Keratinocyte (primary cell): ENCODE measurements around the gene CTNNA2. TPM values are rescaled to one million over a fixed set of nuclear protein-coding genes. Genes with fewer than 3 reads are reported as not detected.

Experiments
- DNase-seq: peaks from one replicate; pipeline ENCODE4 v3.0.0-alpha.2; 2011; ENCODE audit warnings: low read depth, missing footprints, low spot score
- FAIRE-seq: peaks from 2 replicates; lab custom pipeline; 2011; peaks lifted over from hg19 to GRCh38; lab: Jason Lieb, UNC
- H2AFZ ChIP-seq: 2 replicates; pipeline ENCODE4 v1.6.0; 2012; ENCODE audit warnings: low read length, control low read depth, inconsistent platforms; ENCODE audit not compliant: control insufficient read depth
- H3K27ac ChIP-seq: 2 replicates; pipeline ENCODE4 v1.5.1; 2011; ENCODE audit warnings: low read length; ENCODE audit not compliant: control insufficient read depth, insufficient read depth
- H3K27me3 ChIP-seq: 3 replicates; pipeline ENCODE4 v1.6.0; 2011; ENCODE audit warnings: low read length; ENCODE audit not compliant: control insufficient read depth, insufficient read depth; ENCODE audit errors: extremely low read depth
- H3K36me3 ChIP-seq, 2 experiments: 2 replicates in 1 of 2; 3 replicates in 1 of 2; pipeline ENCODE4 v1.5.1; 2011; ENCODE audit warnings: low read length in 2 of 2, mild to moderate bottlenecking in 1 of 2; ENCODE audit not compliant: control insufficient read depth in 2 of 2, insufficient read depth in 2 of 2; ENCODE audit errors: extremely low read depth in 1 of 2
- H3K4me1 ChIP-seq: 3 replicates; pipeline ENCODE4 v1.5.1; 2011; ENCODE audit warnings: low read length; ENCODE audit not compliant: control insufficient read depth, insufficient read depth; ENCODE audit errors: extremely low read depth
- H3K4me2 ChIP-seq: 3 replicates; pipeline ENCODE4 v1.6.0; 2011; ENCODE audit warnings: low read depth, low read length; ENCODE audit not compliant: control insufficient read depth, insufficient read depth; ENCODE audit errors: extremely low read depth
- H3K4me3 ChIP-seq, 3 experiments: fragments of 200-600 bp in 1 of 3; sonication (generic) in 1 of 3; 2 replicates in 2 of 3; 3 replicates in 1 of 3; pipeline ENCODE4 v1.5.1; 2011 to 2016; ENCODE audit warnings: low read length in 3 of 3, mild to moderate bottlenecking in 3 of 3, control low read depth in 2 of 3, inconsistent platforms in 1 of 3, low read depth in 1 of 3, mixed read lengths in 1 of 3, mixed run types in 1 of 3, moderate library complexity in 1 of 3; ENCODE audit not compliant: control insufficient read depth in 2 of 3, insufficient read depth in 2 of 3; ENCODE audit errors: extremely low read depth in 1 of 3
- H3K79me2 ChIP-seq: 2 replicates; pipeline ENCODE4 v1.6.0; 2012; ENCODE audit warnings: low read length; ENCODE audit not compliant: control insufficient read depth, insufficient read depth
- H3K9ac ChIP-seq: 3 replicates; pipeline ENCODE4 v1.6.0; 2011; ENCODE audit warnings: low read length; ENCODE audit not compliant: control insufficient read depth, insufficient read depth; ENCODE audit errors: extremely low read depth
- H3K9me1 ChIP-seq: 3 replicates; pipeline ENCODE4 v1.6.0; 2011; ENCODE audit warnings: low read length; ENCODE audit not compliant: control insufficient read depth, insufficient read depth; ENCODE audit errors: extremely low read depth
- H3K9me3 ChIP-seq: 2 replicates; pipeline ENCODE4 v1.5.1; 2012; ENCODE audit warnings: low read depth, low read length; ENCODE audit not compliant: control insufficient read depth
- H4K20me1 ChIP-seq: 3 replicates; pipeline ENCODE4 v1.6.0; 2011; ENCODE audit warnings: low read length; ENCODE audit not compliant: control insufficient read depth, insufficient read depth; ENCODE audit errors: extremely low read depth
- EZH2 ChIP-seq: IDR thresholded peaks from one replicate; pipeline ENCODE4 v1.6.1; 2012; ENCODE audit warnings: inconsistent platforms, mild to moderate bottlenecking, low read length, moderate library complexity
- dilution Hi-C: fragments of 300-500 bp; cut with MboI; formaldehyde crosslinking; loops from one replicate; pipeline ENCODE4 v1.7.0; 2020; ENCODE audit warnings: low sequenced_read_pairs; ENCODE audit not compliant: extremely low pct_ligation_motif_present
- polyA plus RNA-seq, 5 experiments: library from polyadenylated mRNA; depleted of rRNA in 3 of 5; stranded (reverse) in 3 of 5; stranded (forward) in 1 of 5; unstranded in 1 of 5; fragments of >200 nt; gene quantifications; 1 replicate in 1 of 5; 2 replicates in 3 of 5; 3 replicates in 1 of 5; pipeline versions ENCODE4 v1.2.1 to v1.2.3, GENCODE V29; 2011 to 2012; ENCODE audit warnings: missing spikeins in 2 of 5, low read depth in 1 of 5, low replicate concordance in 1 of 5
- TF ChIP-seq, protein P1 (sequence below), 3 experiments: IDR thresholded peaks in 1 of 3; conservative IDR thresholded peaks in 1 of 3; optimal IDR thresholded peaks in 1 of 3; 2 replicates in 2 of 3; 3 replicates in 1 of 3; pipeline versions ENCODE3 to v1.5.1; 2011; ENCODE audit warnings: low read length in 3 of 3, mild to moderate bottlenecking in 3 of 3, moderate library complexity in 2 of 3, control low read depth in 1 of 3, inconsistent platforms in 1 of 3; ENCODE audit not compliant: insufficient read depth in 2 of 3; ENCODE audit errors: extremely low read depth in 1 of 3

The CTNNA2 gene
- polyA plus RNA-seq, 1 donor (not counting 4 experiments of a cell fraction or from before 2014, with no cell fraction given) = not detected

- no peak overlapping the region for H3K4me3 ChIP-seq
- no peaks in the 10 kb centered on the region for H3K36me3 ChIP-seq
- FAIRE-seq (no peak), DNase-seq (no peak)
- no peaks in the 10 kb centered on the region for H3K79me2 ChIP-seq
- dilution Hi-C loops = no loop called here
- H3K27ac ChIP-seq = no peak overlapping the region
- no peak for TF ChIP-seq EZH2
- TF ChIP-seq, protein P1, sequence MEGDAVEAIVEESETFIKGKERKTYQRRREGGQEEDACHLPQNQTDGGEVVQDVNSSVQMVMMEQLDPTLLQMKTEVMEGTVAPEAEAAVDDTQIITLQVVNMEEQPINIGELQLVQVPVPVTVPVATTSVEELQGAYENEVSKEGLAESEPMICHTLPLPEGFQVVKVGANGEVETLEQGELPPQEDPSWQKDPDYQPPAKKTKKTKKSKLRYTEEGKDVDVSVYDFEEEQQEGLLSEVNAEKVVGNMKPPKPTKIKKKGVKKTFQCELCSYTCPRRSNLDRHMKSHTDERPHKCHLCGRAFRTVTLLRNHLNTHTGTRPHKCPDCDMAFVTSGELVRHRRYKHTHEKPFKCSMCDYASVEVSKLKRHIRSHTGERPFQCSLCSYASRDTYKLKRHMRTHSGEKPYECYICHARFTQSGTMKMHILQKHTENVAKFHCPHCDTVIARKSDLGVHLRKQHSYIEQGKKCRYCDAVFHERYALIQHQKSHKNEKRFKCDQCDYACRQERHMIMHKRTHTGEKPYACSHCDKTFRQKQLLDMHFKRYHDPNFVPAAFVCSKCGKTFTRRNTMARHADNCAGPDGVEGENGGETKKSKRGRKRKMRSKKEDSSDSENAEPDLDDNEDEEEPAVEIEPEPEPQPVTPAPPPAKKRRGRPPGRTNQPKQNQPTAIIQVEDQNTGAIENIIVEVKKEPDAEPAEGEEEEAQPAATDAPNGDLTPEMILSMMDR (optimal IDR thresholded peaks at IDR 0.05 in 1 of 3, IDR thresholded peaks at IDR 0.05 in 1 of 3, conservative IDR thresholded peaks at IDR 0.05 in 1 of 3; ENCODE audit: extremely low read depth in 1 of 3, insufficient read depth in 2 of 3, low read length in 3 of 3) = no peak
- H2AFZ ChIP-seq = no peak overlapping the region
- no peak overlapping the region for H3K4me2 ChIP-seq
- no peaks in the 10 kb centered on the region for H4K20me1 ChIP-seq
- H3K9ac ChIP-seq = no peak overlapping the region
- H3K27me3 ChIP-seq = no peaks in the 10 kb centered on the region
- no peaks in the 10 kb centered on the region for H3K9me3 ChIP-seq
- H3K4me1 ChIP-seq = no peaks in the 10 kb centered on the region
- no peaks in the 10 kb centered on the region for H3K9me1 ChIP-seq
Observed at GRCh38 chr2:79612999-79613398, 100.1 kb downstream of the CTNNA2 start.

GRCh38 chr2:79619442-79619841 lies 106.6 kb downstream of the CTNNA2 start:
- no peak overlapping the region for H3K4me2 ChIP-seq
- no peak for FAIRE-seq
- H3K27me3 ChIP-seq = no peaks in the 10 kb centered on the region

More at GRCh38 chr2:79619442-79619841, 106.6 kb downstream of the CTNNA2 start:
- Histone ChIP-seq H4K20me1 (no peaks in the 10 kb centered on the region), H3K9me1 (no peaks in the 10 kb centered on the region), H3K4me3 (no peak overlapping the region), H3K4me1 (no peaks in the 10 kb centered on the region), H2AFZ (no peak overlapping the region), H3K9me3 (no peaks in the 10 kb centered on the region), H3K79me2 (no peaks in the 10 kb centered on the region), H3K27ac (no peak overlapping the region), H3K9ac (no peak overlapping the region), H3K36me3 (no peaks in the 10 kb centered on the region)
- dilution Hi-C loops = no loop called here
- TF ChIP-seq, protein P1 (optimal IDR thresholded peaks at IDR 0.05 in 1 of 3, IDR thresholded peaks at IDR 0.05 in 1 of 3, conservative IDR thresholded peaks at IDR 0.05 in 1 of 3; ENCODE audit: extremely low read depth in 1 of 3, insufficient read depth in 2 of 3, low read length in 3 of 3) = no peak
- no peak for TF ChIP-seq EZH2
- no peak for DNase-seq
